ENCODE data around the gene KIF11. TPM values are rescaled to one million over a fixed set of nuclear protein-coding genes. Genes with fewer than 3 reads are reported as not detected.
"Not testable (repeated sequence)": the region's sequence is repeated elsewhere in the genome, so short reads cannot be mapped to it uniquely, and the experiment has no call there.

Gene KIF11
- total RNA-seq, 1 donor from 2014 or later = 1.3 TPM

DNA sequence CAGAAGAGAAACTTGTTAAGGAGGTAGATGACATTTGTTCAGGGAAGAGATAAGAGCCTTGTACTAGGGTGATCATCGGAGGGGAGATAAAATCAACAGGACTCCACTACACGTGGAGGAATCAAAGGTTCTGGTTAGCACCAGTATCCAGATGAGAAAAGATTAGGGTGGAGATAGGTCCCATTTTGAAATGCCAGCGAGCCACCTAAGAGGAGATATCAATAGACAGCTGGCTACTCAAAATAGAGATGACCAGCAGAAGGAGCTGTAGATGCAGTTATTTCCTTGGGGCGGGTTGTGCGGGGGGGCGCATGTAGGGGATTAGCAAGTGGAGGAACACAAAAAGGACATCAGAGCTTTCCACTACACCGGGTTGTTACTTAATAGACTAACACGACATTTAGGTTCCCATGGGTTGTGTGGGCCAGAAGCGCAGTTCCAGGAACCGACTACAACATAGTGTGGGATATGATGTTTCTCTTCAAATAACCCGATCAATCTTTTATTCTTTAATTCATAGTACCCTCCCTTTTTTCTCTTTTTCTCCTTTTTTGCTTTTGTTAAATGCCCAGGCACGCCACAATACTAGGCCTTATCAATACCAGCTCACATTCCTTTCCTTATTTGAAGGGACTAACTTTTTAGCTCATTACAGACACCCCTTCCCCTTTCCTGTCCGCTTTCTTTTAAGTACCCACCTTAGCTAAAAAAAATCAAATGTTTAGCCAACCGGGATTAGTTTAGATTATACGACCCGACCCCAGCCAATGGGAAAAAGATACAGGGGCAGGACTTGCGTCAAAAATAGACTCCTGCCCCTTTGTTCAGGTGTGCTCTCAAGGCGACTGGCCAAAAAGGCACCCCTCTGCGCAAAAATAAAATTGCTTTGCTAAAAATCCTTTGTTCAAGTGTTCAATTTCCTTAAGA is 2.0 kb upstream of the KIF11 start:
- DNase-seq (ENCODE audit: low read depth) = peak; percentile 86

DNA sequence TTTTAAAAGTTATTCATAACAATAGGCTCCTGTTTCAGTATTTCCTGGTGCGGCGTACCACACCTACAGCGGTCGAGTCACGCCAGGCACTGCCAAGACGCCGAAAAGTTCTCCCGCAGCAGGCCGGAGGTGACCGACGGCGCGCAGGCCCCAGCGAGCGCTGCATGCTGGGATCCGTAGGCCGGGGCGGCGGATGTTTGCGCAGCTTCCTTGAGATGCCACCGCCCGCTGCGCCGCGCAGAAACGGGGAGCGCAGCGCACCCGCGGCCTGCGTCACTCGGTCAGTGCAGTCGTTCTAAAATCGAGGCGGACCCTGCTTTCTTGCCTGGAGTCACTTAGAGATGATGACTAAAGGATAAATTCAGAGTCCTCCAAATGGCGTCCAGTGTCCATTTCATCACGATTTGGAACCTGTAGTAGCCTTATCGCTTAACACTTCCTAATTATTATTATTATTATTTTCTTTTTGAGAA is 1.3 kb upstream of the KIF11 start:
- DNase-seq (ENCODE audit: low read depth) = peak; percentile 95

DNA sequence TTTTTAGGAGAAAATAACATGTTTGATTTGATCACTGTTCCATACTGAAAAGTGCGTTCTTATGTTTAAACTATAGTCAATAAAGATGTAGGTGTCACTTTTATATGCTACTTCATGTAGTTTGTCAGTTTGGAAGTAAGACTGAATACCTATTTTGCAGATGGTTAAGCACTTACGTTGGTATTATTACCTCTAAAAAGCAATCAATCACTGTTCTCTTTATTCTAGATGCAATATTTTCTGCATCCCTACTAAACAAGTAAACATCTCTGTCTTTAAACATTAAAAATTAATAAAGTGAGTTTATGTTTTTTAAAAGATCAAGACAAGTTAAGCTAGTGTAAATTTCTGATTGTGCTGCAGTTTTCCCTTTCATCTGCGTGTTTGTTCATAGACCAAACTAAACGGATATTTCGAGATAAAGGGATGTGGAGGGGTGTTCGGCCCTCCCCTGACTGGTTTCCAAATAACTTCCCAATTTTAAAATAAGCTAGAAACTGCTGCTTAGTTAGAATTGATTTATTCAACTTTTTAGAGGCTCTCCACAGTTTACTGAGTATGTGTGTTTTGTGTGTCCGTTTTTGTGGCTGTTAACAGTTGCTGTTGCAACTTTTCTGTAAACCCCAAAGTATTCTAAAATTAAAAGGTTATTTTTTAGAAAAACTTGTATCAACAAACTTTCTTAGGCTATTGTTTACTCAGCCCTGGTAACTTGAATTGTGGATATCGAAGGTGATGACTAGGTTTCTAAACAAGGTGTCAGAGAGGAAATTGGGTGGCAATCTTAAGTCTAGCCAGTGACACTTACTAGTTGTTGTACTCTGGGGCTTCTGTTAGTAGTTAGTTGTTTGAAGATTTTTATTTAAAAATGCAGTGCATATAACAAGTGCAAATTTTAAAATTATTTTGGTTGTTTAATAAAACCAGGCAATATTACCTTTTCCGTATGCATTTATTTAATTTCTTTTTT is 974 bp downstream of the KIF11 start:
- no peak for DNase-seq (ENCODE audit: low read depth)

DNA sequence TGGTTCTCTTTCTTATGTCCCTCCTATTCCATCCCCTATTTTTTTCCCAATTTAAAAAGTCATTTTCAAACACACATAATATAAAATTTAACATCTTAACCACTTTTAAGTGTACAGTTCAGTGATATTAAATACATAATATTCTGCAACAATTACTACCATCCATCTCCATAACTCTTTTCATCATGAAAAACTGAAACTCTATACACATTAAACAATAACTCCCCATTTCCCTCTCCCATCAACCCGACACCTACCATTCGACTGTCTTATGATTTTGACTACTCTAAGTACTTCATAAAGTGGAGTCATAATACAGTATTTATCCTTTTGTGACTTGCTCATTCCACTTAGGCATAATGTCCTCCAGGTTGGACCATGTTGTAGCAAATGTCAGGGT is 2.6 kb downstream of the KIF11 start:
- DNase-seq (ENCODE audit: low read depth) = no peak

DNA sequence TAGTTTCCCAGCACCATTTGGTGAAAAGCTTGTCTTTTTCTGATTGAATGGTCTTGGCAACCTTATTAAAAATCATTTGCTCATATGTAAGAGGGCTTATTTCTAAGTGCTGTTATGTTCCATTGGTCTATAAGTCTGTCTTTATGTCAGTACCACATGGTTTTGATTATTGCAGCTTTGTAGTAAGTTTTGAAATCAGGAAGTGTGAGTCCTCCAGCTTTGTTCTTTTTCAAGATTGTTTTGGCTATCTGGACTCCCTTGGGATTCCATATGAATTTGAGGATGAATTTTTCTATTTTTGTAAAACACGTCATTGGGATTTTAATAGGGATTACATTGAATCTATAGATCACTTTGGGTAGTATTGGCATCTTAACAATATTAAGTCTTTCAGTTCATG is 5.4 kb downstream of the KIF11 start:
- DNase-seq (ENCODE audit: low read depth) = no peak

DNA sequence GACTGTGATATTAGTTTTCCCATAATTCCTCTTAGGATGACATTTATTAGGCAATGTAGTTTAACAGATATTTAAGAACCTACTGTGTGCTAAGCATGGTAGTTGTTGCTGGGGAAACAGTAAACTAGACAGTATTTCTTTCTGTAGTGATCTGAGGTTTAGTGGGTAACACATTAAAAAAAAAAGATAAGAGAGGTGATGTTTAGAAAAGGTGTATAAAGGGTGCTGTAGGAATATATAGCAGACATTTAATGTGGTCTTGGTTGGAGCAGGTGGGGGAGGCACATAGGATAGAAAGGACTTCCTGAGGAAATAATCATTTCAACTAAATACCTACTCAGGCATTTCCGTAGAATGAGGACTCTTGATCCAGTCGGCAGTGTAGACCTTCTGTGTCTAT is 11.9 kb downstream of the KIF11 start:
- DNase-seq (ENCODE audit: low read depth) = no peak

DNA sequence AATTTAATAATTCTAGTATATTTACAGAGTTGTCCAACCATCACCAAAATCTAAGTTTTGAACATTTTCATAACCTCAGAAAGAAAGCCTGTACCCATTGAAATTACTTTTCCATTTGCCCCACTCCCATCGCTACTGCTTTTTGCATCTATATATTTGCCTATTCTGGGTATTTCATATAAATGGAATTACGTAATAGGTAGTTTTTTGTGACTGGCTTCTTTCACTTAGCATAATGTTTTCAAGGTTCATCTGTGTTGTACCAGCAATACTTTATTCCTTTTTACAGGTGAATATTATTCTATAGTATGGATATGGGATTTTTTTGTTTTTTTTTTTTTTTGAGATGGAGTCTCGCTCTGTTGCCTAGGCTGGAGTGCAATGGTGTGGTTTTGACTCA is 22.6 kb downstream of the KIF11 start:
- DNase-seq (ENCODE audit: low read depth) = no peak

DNA sequence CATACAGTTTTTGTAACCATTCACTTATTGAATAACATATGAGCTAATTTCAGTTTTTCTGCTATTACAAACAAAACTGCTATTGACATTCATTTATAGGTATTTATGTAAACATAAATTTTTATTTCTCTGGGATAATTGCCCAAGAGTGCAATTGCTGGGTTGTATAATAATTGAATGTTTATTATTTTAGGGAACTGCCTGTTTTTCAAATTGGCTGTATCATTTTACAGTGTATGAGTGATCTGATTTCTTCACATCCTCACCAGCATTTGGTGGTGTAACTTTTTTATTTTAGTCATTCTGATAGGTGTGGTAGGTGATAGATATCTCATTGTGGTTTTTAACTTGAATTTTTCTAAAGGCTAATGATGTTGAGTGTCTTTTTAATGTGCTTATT is 26.4 kb downstream of the KIF11 start:
- DNase-seq (ENCODE audit: low read depth) = no peak

DNA sequence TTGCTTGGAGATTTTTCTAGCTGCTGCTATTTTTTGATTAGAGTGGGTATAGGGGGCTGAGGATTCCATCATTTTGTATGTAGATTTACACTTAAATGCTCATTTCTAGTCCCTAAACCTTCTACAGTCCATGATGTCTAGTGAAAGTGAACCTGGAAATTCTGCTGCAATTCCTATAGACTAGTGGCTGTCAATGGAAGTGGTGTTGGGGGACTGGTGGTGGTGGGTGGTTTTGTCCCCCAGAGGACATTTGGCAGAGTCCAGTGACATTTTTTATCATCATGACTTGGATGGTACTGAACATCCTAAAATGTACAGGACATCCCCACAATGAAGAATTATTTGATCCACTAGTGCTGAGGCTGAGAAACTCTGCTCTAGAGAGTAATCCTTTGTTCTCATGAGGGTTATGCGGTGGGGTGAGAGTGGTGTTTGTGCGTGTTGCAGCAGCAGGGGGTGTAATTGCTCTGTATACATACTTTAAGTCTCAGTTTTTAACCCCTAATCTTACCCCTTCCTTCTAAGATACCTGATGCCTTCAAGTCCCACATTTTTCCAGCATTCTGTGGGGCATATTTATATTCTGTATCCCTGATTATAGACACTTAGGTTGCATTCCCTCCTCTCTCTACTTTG is 35.0 kb downstream of the KIF11 start:
- no peak for DNase-seq (ENCODE audit: low read depth)

DNA sequence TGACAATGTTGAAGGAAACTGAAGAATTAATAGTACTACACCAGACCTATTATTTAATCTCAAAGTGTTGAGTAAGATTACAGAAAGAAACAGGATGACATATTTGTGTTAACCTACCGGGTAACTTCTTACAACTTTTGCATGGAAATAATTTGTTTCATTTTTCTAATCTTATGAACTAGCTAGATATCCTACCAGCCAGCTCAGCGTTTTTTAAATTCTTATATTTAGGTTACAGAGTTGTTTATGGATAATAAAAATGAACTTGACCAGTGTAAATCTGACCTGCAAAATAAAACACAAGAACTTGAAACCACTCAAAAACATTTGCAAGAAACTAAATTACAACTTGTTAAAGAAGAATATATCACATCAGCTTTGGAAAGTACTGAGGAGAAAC is 37.0 kb downstream of the KIF11 start:
- DNase-seq (ENCODE audit: low read depth) = no peak

DNA sequence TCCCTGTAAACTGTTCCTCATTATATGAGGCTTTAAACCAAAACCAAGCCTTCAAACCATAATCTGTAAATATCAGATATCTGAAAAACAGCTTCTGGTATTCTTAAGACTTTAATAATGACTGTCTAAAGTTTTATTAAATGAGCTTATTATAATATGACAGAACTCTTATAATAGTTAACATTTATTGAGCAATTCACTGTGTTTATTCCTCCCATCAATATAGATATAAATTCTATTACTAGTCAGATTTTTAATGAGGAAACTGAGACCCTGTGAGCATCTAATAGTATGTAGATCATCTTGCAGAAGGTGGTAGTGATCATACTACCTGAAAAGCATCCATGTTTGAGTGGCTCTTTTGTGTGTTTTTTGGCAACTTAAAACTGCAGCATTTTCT is 45.1 kb downstream of the KIF11 start:
- no peak for DNase-seq (ENCODE audit: low read depth)

DNA sequence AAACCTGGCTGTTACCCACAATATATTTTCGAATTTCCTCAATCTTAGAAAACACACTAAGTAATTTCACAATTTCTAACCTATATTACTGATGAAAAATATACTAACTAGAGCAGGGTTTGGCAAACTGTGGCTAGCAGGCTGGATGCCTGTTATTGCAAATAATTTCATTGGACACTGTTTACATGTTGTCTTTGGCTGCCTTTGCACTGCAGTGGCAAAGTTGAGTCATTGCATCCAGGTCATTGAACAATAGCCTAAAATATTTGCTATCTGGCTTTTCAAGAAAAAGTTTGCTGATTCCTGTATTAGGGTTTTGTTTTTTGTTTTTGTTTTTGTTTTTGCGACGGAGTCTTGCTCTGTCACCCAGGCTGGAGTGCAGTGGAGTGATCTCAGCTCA is 47.2 kb downstream of the KIF11 start:
- DNase-seq (ENCODE audit: low read depth) = peak; percentile 20

DNA sequence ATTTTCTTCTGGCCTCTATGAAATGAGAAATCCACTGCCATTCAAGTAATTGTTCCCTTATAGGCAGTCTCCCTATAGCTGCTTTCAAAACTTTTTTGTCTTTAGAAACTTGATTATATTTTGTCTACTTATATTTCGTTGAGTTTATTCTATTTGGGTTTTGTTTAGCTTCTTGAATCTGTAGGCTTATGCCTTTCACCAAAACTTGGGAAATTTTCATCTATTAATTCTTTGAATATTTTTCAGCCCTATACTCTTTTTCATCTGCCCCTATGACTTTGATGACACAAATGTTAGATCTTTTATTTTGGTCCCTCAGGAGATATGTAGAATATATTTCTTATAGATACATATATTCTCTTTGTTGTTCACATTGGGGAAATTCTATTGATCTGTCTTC is 48.6 kb downstream of the KIF11 start:
- no peak for DNase-seq (ENCODE audit: low read depth)

DNA sequence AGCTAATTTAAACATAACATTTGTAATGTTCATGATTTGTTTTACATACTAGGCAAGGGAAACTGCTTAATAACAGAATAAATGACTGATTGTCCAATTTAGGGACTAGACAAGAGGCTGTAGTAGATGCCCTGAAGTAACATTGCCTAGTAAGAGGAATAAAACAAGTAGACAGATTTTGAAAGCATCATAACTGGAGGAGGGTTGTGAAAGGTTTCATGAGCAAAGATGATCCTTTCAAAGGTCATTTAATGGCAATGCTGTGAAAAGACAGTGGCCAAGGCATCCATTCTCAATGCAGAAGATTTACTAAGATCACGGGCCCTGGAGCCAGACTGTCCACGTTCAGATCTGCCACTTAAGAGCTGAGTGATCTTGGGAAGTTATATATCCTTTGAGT is 52.0 kb downstream of the KIF11 start:
- no peak for DNase-seq (ENCODE audit: low read depth)

DNA sequence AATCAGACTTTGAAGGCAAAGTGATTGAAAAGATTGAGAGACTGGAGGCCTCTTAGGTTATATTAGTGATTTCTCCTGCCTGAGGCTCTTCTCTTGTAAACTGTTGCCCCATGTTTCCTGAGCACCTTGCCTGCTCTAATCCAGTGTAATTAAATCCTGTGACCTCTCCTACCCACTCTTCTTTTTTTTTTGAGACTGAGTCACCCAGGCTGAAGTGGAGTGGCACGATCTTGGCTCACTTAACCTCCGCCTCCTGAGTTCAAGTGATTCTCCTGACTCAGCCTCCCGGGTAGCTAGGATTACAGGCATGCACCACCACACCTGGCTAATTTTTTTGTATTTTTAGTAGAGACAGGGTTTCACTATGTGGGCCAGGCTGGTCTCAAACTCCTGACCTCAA is 57.9 kb downstream of the KIF11 start:
- DNase-seq (ENCODE audit: low read depth) = not testable (repeated sequence)

DNA sequence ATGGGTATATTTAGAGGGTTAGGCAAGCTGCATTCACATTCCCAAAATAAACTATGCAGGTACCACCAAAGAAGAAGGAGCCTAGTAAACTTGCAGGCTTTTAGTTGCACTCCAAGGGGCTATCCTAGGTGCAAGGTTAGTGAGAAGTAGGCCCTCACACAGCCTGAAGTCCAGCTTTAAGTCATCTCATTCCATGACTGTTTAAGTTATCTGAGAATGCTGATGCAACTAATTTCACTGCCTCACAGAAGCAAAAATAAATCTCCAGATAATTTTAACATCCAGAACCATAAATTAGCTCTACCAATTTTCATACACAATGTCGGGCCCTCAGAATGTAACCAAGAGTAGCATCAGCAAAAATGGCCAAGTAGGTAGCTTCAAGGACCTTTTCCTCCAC is 62.5 kb downstream of the KIF11 start:
- DNase-seq (ENCODE audit: low read depth) = no peak

DNA sequence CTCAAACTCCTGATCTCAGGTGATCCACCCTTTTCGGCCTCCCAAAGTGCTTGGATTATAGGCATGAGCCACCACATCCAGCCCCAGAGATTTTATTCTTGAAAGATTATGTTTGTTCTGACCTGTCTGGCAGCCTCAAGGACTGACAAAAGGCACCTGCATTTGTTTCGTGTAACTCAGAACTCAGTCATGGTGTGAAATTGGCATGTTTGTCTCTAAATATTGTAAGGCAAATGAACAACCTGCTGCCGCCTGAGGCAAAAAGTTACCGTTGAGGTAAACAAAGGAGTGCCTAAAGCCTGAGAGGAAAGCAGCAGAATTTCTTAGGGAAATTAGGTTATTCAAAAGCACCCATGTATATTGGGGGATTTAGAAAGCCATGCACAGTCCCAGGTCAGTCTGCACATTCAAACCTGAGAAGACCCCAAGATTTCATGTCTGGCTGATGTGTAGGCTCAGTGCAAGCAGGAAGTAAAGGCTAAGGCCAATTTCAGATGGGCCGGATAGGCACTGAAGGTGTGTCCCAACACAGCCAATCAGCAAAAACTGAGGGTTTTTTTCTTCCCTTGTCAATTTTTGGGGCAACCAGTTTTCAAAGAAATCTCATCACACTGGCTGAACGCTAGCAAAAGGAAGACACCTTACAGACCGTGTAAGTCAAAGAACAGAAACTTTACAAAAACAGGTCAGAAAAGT is 63.5 kb downstream of the KIF11 start:
- no peak for DNase-seq (ENCODE audit: low read depth)

DNA sequence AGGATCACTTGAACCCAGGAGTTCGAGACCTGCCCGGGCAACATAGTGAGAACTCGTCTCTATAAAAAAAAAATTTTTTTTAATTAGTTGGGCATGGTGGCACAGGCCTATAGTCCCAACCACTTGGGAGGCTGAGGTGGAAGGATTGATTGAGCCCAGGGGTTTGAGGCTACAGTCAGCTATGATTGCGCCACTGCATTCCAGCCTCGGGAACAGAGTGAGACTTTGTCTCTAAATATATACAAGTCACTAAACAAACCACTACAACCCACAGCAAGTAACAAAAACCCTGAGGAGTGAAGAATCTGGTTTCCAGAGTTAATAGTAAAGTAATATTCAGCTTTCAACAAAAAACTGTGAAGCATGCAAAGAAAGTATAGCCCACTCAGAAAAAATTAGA is 64.1 kb downstream of the KIF11 start:
- no peak for DNase-seq (ENCODE audit: low read depth)

DNA sequence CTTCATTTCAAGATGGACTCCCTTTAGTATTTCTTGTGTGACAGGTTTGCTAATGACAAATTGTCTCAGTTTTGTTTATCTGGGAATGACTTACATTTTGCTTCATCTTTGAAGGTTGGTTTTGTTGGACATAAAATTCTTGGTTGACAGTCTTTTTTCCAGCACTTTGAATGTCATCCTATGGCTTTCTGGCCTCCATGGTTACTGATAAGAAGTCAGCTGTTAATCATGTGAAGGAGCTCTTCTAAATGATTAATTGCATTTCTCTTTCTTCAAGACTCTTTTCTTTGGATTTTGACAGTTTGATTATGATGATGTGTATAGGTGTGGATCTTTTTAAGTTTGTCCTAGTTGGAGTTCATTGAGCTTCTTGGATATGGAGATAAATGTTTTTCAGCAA is 69.9 kb downstream of the KIF11 start:
- DNase-seq (ENCODE audit: low read depth) = peak; percentile 2

DNA sequence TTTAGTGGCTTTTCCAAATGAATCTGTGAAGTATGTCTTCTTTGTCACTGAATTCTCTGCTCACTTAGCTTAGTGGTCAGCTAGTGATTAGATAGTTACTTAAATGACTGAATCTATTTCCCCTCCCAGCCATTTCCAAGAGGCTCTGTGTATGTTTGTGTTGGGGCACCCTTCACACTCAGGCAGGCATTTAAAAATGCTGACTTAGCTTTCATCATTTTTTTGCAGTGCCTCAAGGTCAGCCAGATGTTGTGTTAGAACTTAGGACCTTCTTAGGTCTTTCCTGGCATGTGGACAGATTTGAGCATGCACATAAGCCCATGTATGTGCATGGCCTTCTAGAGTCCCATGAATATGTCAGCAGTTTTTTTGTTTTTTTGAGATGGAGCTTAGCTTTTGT is 71.4 kb downstream of the KIF11 start:
- DNase-seq (ENCODE audit: low read depth) = no peak

DNA sequence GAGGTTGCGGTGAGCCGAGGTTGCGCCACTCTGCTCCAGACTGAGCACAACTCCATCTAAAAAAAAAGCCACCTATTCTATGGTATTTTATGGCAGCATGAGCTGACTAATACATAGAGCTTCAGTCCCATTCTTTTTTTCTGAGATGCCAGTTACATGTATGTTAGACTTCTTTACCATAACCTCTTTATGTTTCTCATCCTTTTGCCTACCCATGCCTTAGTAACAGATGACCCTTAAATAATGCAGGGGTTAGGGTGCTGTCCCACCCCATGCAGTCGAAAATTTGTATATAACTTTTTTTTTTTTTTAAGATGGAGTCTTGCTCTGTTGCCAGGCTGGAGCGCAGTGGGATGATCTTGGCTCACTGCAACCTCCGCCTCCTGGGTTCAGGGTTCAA is 74.1 kb downstream of the KIF11 start:
- no peak for DNase-seq (ENCODE audit: low read depth)
